BLaER1 treated with 17β-estradiol and CSF1 and Interleukin-3, amounts not matched to agents 10 nM and 100 nM (cell line): ENCODE data around the gene MEF2D.

ENCODE experiments used
- H3K27ac ChIP-seq, 11 experiments: shearing (Covaris generic); formaldehyde crosslinking; 2 replicates each; pipeline ENCODE4 v1.8.1; 2022
- H3K27me3 ChIP-seq, 11 experiments: shearing (Covaris generic); formaldehyde crosslinking; 2 replicates each; pipeline ENCODE4 v1.8.1; 2022
- H3K36me3 ChIP-seq, 11 experiments: shearing (Covaris generic); formaldehyde crosslinking; 2 replicates each; pipeline ENCODE4 v1.8.1; 2022
- H3K4me1 ChIP-seq, 10 experiments: shearing (Covaris generic); formaldehyde crosslinking; 2 replicates each; pipeline ENCODE4 v1.8.1; 2022
- H3K4me2 ChIP-seq, 11 experiments: shearing (Covaris generic); formaldehyde crosslinking; 2 replicates each; pipeline ENCODE4 v1.8.1; 2022
- H3K4me3 ChIP-seq, 10 experiments: shearing (Covaris generic); formaldehyde crosslinking; 2 replicates each; pipeline ENCODE4 v1.8.1; 2022
- H3K9ac ChIP-seq, 11 experiments: shearing (Covaris generic); formaldehyde crosslinking; 2 replicates each; pipeline ENCODE4 v1.8.1; 2022
- H3K9me3 ChIP-seq, 11 experiments: shearing (Covaris generic); formaldehyde crosslinking; replicated peaks in 1 of 11; 2 replicates each; pipeline ENCODE4 v1.8.1; 2022
- H4K20me1 ChIP-seq, 11 experiments: shearing (Covaris generic); formaldehyde crosslinking; 2 replicates each; pipeline ENCODE4 v1.8.1; 2022
- Cebpa-rat ChIP-seq, 11 experiments: shearing (Covaris generic); IDR thresholded peaks; 2 replicates each; pipeline ENCODE4 v1.8.1; 2022

The MEF2D gene

DNA sequence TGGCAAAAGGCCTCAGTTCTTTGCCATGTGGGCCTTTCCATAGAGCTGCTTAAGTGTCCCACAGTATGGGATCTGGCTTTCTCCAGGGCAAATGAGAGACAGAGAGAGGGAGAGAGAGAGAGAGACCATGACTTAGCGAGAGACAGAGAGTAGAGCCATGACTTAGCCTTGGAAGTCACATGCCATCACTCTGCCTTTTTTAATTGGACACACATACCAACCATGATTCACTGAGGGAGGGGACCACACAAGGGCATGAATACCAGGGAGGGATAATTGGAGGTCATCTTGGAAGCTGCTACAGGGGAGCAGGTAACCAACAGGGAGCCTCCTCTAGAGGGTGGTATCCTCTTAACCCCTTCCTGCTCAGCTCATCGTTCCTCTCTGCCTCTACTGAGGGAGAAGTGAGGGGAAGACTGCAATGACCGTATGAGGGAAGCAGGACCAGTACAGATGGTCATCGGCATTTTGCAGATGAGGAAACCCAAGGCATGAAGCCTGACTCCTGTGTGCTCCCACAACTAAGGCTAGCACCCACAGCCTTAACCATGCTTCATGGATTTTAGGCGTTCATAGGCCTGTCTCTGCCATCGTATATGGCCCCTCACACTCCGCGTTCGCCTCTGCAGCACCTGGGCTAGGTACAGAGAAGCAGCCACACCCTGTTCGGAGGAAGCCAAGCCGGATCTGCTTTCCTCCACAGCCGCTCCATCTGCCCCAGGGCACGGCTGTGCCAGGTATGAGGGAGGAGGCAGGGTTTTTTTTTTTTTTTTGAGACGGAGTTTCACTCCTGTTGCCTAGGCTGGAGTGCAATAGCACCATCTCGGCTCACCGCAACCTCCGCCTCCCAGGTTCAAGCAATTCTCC is 38.6 kb downstream of the MEF2D start:
- peaks cover 31 to 47% (median 39%) of the 10 kb centered on the region in 11 experiments for H3K36me3 ChIP-seq
- no peak overlapping the region for H3K4me2 ChIP-seq
- H3K4me1 ChIP-seq: peaks cover 25 to 57% (median 38%) of the 10 kb centered on the region in 10 experiments
- no peaks in the 10 kb centered on the region for H3K27me3 ChIP-seq
- no peaks in the 10 kb centered on the region for H3K9me3 ChIP-seq
- no peak overlapping the region for H3K9ac ChIP-seq
- H3K4me3 ChIP-seq: no peak overlapping the region
- H4K20me1 ChIP-seq: peaks cover 36 to 65% (median 46%) of the 10 kb centered on the region in 11 experiments
- no peak for TF ChIP-seq Cebpa-rat (IDR thresholded peaks at IDR 0.05)
- peak overlapping the region in 2 of 11 experiments; percentile 6 to 9; a peak in 1 of 22 replicates for H3K27ac ChIP-seq

GRCh38 chr1:156461109-156461508 is 39.5 kb downstream of the MEF2D start:
- no peak for TF ChIP-seq Cebpa-rat (IDR thresholded peaks at IDR 0.05)
- H4K20me1 ChIP-seq: peaks cover 26 to 56% (median 37%) of the 10 kb centered on the region in 11 experiments
- no peak overlapping the region for H3K27ac ChIP-seq

DNA sequence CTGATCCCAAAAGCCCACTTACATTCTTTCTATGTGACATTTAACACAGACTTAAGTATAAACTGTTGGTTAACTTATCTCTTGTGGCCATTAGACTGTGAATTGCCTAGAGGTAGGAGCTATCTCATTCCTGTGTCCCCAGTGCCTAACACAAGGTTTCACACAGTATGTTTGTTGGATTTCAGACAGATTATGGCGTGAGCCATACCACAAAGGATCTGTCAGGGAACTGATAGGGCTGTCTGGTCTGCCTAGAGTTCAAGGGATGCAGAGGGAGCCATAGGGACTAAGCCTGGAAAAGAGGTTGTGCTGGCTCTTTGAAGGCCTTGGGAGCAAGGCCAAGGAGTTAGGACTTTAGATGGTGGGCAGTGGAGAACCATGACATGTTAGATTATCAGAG is 40.0 kb downstream of the MEF2D start:
- H3K9me3 ChIP-seq: no peaks in the 10 kb centered on the region
- peaks cover 21 to 43% (median 33%) of the 10 kb centered on the region in 10 experiments for H3K4me1 ChIP-seq
- no peak overlapping the region for H3K4me3 ChIP-seq
- H3K27ac ChIP-seq: peak overlapping the region in 2 of 11 experiments; percentile 2 to 19; a peak in 2 of 22 replicates
- H3K4me2 ChIP-seq: no peak overlapping the region
- no peaks in the 10 kb centered on the region for H3K27me3 ChIP-seq
- TF ChIP-seq Cebpa-rat (IDR thresholded peaks at IDR 0.05): no peak
- H4K20me1 ChIP-seq: peaks cover 21 to 50% (median 31%) of the 10 kb centered on the region in 11 experiments
- H3K9ac ChIP-seq: no peak overlapping the region
- peaks cover 16 to 32% (median 24%) of the 10 kb centered on the region in 11 experiments for H3K36me3 ChIP-seq

More at GRCh38 chr1:156461109-156461508, 39.5 kb downstream of the MEF2D start:
- no peak overlapping the region for H3K4me3 ChIP-seq
- no peaks in the 10 kb centered on the region for H3K27me3 ChIP-seq
- H3K4me1 ChIP-seq: peaks cover 25 to 49% (median 34%) of the 10 kb centered on the region in 10 experiments
- no peaks in the 10 kb centered on the region for H3K9me3 ChIP-seq
- H3K9ac ChIP-seq: no peak overlapping the region
- peaks cover 22 to 38% (median 30%) of the 10 kb centered on the region in 11 experiments for H3K36me3 ChIP-seq
- H3K4me2 ChIP-seq: no peak overlapping the region

DNA sequence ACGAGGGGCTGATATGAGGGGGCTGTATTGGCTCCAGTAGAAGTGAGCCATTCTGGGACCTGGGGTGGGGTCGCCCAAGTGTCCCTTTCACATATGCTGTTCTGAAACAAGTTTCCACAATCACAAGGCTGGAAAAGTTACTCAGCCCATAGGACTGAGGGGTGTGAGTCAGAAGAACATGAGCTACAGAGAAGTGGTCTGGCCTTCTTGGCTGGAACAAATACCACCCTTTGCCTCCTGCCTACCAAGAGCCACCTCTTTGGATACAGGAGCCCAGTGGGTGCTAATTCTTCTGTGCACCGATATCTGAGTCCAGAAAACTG is 42.4 kb downstream of the MEF2D start:
- H3K27ac ChIP-seq: peak overlapping the region in 8 of 11 experiments; percentile 27 to 98 (median 90); a peak in 13 of 22 replicates
- H3K9me3 ChIP-seq: no peaks in the 10 kb centered on the region
- peak overlapping the region in 1 of 11 experiments; percentile 69; a peak in 3 of 22 replicates for H3K9ac ChIP-seq
- TF ChIP-seq Cebpa-rat (IDR thresholded peaks at IDR 0.05): no peak
- no peak overlapping the region for H3K4me3 ChIP-seq
- peaks cover 0 to 10% (median 3%) of the 10 kb centered on the region in 11 experiments; a peak in 15 of 22 replicates for H3K36me3 ChIP-seq
- H3K4me2 ChIP-seq: peak overlapping the region; percentile 60 to 97 (median 89)
- H3K27me3 ChIP-seq: no peaks in the 10 kb centered on the region
- peaks cover 0 to 27% (median 15%) of the 10 kb centered on the region in 11 experiments; a peak in 13 of 22 replicates for H4K20me1 ChIP-seq
- H3K4me1 ChIP-seq: peaks cover 14 to 44% (median 26%) of the 10 kb centered on the region in 10 experiments

DNA sequence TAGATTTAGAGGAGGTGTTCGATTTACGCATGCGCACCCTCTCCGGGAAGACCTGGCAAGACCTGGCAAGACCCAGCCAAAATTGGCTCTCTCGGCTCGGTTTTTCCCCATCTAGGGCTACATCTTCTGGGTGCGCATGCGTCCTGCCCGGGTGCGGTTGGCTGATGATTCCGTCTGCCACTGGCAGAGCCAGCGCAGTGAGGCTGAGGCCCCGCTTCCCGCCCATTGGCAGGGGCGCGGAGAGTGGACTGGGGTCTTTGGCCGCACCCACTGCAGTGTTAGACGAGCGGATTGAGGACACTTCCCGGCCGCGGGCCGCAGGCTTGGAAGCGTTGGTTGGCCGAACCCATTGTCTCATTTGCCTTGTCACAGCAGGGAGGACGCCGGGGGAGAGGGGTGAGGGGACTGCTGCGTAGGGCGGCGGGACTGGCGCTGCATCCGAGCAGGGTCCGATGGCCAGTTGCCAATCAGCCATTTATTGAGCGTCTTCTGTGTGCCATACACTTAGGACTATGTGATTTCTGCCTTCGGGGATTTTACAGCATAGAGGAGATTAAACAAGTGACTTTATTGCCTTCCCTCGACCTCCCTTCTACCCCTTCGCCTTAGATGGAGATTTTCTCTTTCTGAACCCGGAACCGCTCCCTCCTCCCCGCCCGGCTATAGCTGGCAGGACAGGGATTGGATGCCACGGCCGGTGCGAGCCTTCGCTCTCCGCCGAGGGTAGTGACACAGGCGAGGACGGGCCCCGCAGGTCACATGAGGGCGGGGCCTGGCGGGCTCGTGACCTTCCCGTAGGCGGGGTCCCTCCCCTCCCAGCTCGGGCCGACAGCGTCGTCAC is 43.7 kb downstream of the MEF2D start:
- no peaks in the 10 kb centered on the region for H3K27me3 ChIP-seq
- H3K4me3 ChIP-seq: peak overlapping the region; percentile 51 to 74 (median 61)
- peak overlapping the region; percentile 83 to 97 (median 93) for H3K4me2 ChIP-seq
- no peak for TF ChIP-seq Cebpa-rat (IDR thresholded peaks at IDR 0.05)
- peaks cover 20 to 55% (median 33%) of the 10 kb centered on the region in 10 experiments for H3K4me1 ChIP-seq
- H3K36me3 ChIP-seq: no peaks in the 10 kb centered on the region
- H3K9ac ChIP-seq: peak overlapping the region; percentile 80 to 92 (median 85)
- no peaks in the 10 kb centered on the region for H3K9me3 ChIP-seq
- peak overlapping the region; percentile 80 to 98 (median 90) for H3K27ac ChIP-seq
- peaks cover 0 to 15% (median 8%) of the 10 kb centered on the region in 11 experiments; a peak in 11 of 22 replicates for H4K20me1 ChIP-seq

DNA sequence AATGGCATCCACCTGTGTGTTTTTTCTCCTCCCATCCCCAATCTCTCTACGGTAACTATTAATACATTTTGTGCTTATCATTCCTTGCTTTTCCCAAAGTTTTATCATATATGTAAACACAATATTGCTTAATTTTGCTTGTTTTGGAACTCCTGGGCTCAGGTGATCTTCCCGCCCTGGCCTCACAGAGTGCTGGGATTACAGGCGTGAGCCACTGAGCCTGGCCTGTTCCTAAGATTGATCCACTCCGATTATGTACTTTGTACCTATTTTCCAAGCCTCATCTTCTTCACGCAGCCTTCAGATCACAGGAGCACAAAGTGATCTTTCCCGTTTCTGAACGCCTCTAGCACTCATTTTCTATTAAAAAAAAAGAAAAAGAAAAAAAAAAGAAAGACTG is 45.2 kb downstream of the MEF2D start:
- TF ChIP-seq Cebpa-rat (IDR thresholded peaks at IDR 0.05): no peak
- Histone ChIP-seq H4K20me1 (0 out of 22 replicates have a peak, but pooled peaks cover 0 to 3% (median 0%) of the 10 kb centered on the region in 11 experiments), H3K4me1 (peaks cover 20 to 60% (median 33%) of the 10 kb centered on the region in 10 experiments), H3K9me3 (no peaks in the 10 kb centered on the region), H3K9ac (no peak overlapping the region), H3K36me3 (no peaks in the 10 kb centered on the region), H3K4me2 (no peak overlapping the region), H3K4me3 (no peak overlapping the region), H3K27me3 (no peaks in the 10 kb centered on the region), H3K27ac (no peak overlapping the region)

- peak overlapping the region in 3 of 11 experiments; percentile 15 to 56 (median 39); a peak in 3 of 22 replicates for H3K27ac ChIP-seq
- no peaks in the 10 kb centered on the region for H3K9me3 ChIP-seq
- H3K36me3 ChIP-seq: no peaks in the 10 kb centered on the region
- H3K9ac ChIP-seq: no peak overlapping the region
- no peaks in the 10 kb centered on the region for H3K27me3 ChIP-seq
- peak in 3 of 11 experiments; percentile 36 to 54 (median 51); a peak in 2 of 22 replicates for TF ChIP-seq Cebpa-rat (IDR thresholded peaks at IDR 0.05)
- peaks cover 13 to 48% (median 24%) of the 10 kb centered on the region in 10 experiments for H3K4me1 ChIP-seq
- H4K20me1 ChIP-seq: no peaks in the 10 kb centered on the region
- peak overlapping the region in 7 of 11 experiments; percentile 23 to 85 (median 71); a peak in 12 of 22 replicates for H3K4me2 ChIP-seq
- H3K4me3 ChIP-seq: no peak overlapping the region; a peak in 1 of 20 replicates
Measured at GRCh38 chr1:156452907-156453306, 47.7 kb downstream of the MEF2D start.

DNA sequence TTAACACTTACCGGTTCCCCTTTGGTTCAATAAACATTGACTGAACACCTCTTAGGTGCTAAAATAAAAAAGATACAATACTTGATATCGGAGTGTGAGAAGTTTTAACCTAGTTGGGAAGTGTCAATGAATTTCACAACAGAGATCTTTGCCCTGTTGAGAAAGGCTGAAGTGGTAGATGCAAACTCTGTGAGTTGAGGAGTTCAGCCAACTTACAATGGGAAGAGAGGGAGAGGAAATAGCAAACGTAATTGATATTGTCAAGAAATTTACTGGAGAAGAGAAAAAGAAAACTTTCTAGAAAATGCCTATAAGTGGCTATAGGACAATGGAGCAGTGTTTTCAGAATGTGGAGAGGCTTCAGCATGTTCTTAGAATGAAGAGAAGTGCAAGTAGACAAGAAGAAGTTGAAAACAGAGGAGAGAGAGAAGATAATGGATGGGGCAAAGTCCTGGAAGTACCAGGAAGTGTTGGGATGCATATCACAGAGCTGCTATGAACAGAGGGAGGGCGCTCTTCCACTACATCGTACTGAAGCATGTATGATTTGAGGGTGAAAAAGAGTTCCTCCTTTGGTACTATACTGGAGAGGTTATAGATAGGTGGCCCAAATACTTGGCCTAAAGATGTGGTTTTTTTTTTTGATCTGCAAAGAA is 48.9 kb downstream of the MEF2D start:
- Histone ChIP-seq H3K4me1 (peaks cover 5 to 44% (median 19%) of the 10 kb centered on the region in 10 experiments; a peak in 19 of 20 replicates), H3K4me2 (peak overlapping the region in 2 of 11 experiments; percentile 71 to 77; a peak in 2 of 22 replicates), H3K9ac (no peak overlapping the region), H3K4me3 (no peak overlapping the region), H3K36me3 (no peaks in the 10 kb centered on the region), H4K20me1 (no peaks in the 10 kb centered on the region), H3K27ac (peak overlapping the region in 1 of 11 experiments; percentile 56; a peak in 1 of 22 replicates), H3K27me3 (no peaks in the 10 kb centered on the region), H3K9me3 (no peaks in the 10 kb centered on the region)
- no peak for TF ChIP-seq Cebpa-rat (IDR thresholded peaks at IDR 0.05)
